Motor neuron (in vitro differentiated cells): ENCODE data around the gene SIK3. TPM values are rescaled to one million over a fixed set of nuclear protein-coding genes. Genes with fewer than 3 reads are reported as not detected.
"Not testable (repeated sequence)": the region's sequence is repeated elsewhere in the genome, so short reads cannot be mapped to it uniquely, and the experiment has no call there.

Experiments used
- ATAC-seq, 8 experiments: fragments of 200-7000 bp; cut with Tn5 transposase; replicated peaks in 6 of 8; 2 replicates each; pipeline ENCODE4 v1.8.0; 2021; ENCODE audit warnings: mild to moderate bottlenecking in 8 of 8, moderate library complexity in 8 of 8
- H3K27ac ChIP-seq, 2 donors: fragments of 250-450 bp; sonication (Bioruptor Pico); 2 replicates each; pipeline ENCODE4 v1.9.0; 2021; ENCODE audit warnings: antibody characterized with exemption in 2 of 2, mild to moderate bottlenecking in 2 of 2, moderate library complexity in 1 of 2
- H3K4me1 ChIP-seq, 2 donors: fragments of 250-450 bp; sonication (Bioruptor Pico); replicated peaks in 1 of 2; 2 replicates each; pipeline ENCODE4 v1.6.1; 2021; ENCODE audit warnings: antibody characterized with exemption in 2 of 2, mild to moderate bottlenecking in 2 of 2, moderate library complexity in 1 of 2
- H3K4me3 ChIP-seq, 5 donors: fragments of 250-450 bp; sonication (Bioruptor Pico); 2 replicates each; pipeline ENCODE4 v1.9.0; 2021; ENCODE audit warnings: antibody characterized with exemption in 5 of 5, mild to moderate bottlenecking in 5 of 5, moderate library complexity in 4 of 5
- WGBS, 10 experiments: fragments of 450-650 bp; shearing (Covaris generic); methylation state at CpG; one replicate each; pipeline ENCODE4 v1.0.0; 2022; 5-methylcytosine and 5-hydroxymethylcytosine counted together
- in situ Hi-C, 9 experiments: fragments of 400-800 bp; cut with MboI; loops; one replicate each; pipeline ENCODE4 v1.15.0; 2021; ENCODE audit warnings: low sequenced_read_pairs in 9 of 9, low pct_unique_long_range_greater_than_20kb in 2 of 9; ENCODE audit not compliant: unreplicated experiment in 9 of 9
- total RNA-seq, 8 experiments: library from RNA; unstranded; fragments of 300-600 nt; gene quantifications; 2 replicates each; pipeline versions ENCODE4 v1.2.3 to v1.2.4, GENCODE V29; 2022

SIK3 gene
- total RNA-seq, 8 experiments from 2014 or later = 12.7 to 34.3 (median 16.5) TPM

DNA sequence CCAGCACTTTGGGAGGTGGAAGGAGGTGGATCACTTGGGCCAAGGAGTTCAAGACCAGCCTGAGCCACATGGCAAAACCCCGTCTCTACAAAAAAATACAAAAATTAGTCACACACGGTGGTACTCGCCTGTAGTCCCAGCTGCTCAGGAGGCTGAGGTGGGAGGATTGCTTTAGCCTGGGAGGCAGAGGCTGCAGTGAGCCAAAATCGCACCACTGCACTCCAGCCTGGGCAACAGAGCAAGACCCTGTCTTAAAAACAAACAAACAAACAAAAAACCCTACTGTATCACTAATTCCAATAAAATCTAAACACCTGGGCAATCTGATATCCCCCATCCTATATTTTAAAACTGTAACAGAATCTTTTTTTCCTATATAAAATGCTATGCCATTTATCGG lies 51.6 kb downstream of the SIK3 start:
- WGBS, 10 experiments = 79 to 100% (median 98%) methylated on average over 1 to 4 of the region's 5 CpGs
- H3K4me3 ChIP-seq, H3K27ac ChIP-seq, in situ Hi-C loops, H3K4me1 ChIP-seq, ATAC-seq: not testable (repeated sequence)

DNA sequence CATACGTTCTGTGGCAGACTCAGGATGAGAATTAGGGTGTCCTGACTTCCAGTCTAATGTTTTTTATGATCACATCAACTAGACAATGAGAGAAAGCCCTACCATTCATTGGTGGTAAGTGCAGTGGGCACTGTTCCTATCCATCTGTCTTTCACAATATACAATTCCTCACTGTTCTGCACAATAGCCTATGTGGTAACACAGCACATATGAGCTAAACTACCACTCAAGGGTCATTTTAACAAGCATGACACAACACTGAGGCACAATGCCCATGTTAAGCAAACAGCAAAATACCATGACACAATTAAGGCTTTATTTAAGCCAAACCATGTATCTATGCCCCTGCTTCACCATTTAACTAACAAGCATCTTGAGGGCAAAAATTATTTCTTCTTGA lies 52.3 kb downstream of the SIK3 start:
- in situ Hi-C loops = no loop called here
- 71 to 100% (median 88%) methylated on average over 1 of the region's 1 CpG; no CpG with 5 or more reads in 3 of the 10 experiments for WGBS, 10 experiments
- peak in 2 of 8 experiments; percentile 65 to 66 for ATAC-seq
- Histone ChIP-seq H3K27ac (no peak overlapping the region), H3K4me3 (no peak overlapping the region), H3K4me1 (no peaks in the 10 kb centered on the region)

DNA sequence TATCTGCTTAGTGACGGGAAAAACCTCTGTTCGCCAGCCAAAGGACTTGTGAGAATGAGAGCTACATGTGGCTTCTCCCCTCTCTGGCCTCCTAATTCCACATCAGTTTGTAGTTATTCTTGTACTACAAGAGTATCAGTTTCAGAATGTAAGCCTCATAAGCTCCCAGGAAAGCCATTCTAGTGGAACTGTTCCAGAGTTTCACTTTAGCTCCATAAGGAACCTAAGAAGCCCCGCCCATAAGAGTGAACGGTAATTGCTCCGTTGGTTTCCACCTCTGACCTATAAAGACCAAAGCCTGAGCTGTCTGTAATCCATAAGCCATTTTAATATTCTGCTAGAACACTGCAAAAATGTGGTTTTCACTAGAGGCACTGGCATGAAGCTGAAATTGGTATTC lies 53.0 kb downstream of the SIK3 start:
- in situ Hi-C loops = no loop called here
- WGBS, 10 experiments = 0 to 100% (median 62%) methylated on average over 2 to 5 of the region's 5 CpGs; no CpG with 5 or more reads in 2 of the 10 experiments
- Histone ChIP-seq H3K4me1 (no peaks in the 10 kb centered on the region), H3K27ac (no peak overlapping the region), H3K4me3 (no peak overlapping the region)
- ATAC-seq = peak in 3 of 8 experiments; percentile 61 to 90 (median 83)

DNA sequence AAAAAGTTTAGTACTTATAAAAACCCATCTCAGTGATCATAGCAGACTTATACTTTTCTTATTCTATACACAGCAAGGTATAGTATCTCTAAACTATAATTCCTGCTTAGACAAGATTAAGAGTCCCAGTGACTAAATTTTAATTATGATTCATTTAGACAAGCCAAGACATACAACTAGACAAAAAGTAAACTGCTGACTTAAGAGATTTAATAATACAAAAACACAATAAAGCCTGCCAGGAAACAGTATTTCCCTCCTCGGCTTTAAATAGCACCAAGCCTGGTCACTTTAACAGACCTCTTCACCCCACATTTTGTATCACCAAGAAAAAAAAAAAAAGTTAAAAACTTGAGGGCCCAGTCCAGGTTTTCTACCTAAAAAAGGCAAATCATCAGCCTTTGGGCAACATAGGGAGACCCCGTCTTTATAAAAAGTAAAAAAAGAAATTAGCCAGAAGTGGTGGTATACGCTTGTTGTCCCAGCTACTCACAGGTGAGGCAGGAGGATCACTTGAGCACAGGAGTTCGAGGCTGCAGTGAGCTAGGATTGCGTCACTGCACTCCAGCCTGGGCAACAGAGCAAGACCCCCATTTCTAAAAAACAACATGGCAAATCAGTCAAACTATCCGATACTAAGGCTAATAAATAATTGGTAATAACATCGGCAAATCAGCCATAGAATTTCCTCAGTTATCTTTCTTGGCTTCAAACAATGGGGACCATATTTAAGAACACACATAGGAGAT lies 53.8 kb downstream of the SIK3 start:
- Histone ChIP-seq H3K4me3 (no peak overlapping the region), H3K27ac (no peak overlapping the region), H3K4me1 (no peaks in the 10 kb centered on the region)
- 40 to 96% (median 85%) methylated on average over 1 to 7 of the region's 7 CpGs for WGBS, 10 experiments
- ATAC-seq = no peak
- in situ Hi-C loops = no loop called here

DNA sequence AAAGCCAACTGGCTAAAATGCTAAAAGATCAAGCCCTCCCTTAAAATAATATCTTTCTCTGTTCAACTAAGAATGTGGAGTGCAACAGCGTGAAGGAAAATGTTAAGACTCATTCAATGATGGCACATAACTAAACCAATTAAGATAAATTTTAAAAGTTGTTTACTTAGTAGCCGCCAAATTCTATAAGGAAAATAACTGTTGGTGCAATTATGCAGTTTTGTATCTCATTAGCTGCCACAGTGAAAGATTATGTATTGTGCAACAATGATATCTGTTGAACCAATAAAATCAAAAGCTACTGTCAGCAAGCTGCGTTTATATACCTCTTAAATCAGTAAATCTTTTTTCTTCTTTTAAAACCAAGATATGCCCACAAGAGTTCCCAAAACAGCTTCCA lies 55.5 kb downstream of the SIK3 start:
- in situ Hi-C loops = no loop called here
- no peak overlapping the region for H3K27ac ChIP-seq

DNA sequence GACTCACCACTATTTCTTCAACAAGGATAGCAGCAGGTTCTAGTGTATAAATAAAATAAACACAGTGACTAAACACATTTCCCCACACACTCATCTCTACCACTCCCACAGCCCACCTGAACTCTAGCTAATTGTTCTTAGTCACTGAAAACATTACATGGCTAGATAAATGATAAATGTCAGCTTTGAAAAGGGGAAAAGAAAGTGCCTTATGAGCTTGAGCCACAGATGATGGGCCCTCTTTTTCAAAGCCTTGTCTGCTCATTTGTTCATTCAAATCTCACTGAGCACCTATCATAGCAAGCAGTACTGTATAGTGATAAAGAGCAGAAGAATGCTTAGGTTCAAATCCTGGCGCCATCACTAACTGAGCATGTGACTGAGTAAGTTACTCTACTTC lies 58.3 kb downstream of the SIK3 start:
- 67 to 100% (median 93%) methylated on average over 1 of the region's 1 CpG; no CpG with 5 or more reads in 4 of the 10 experiments for WGBS, 10 experiments
- Histone ChIP-seq H3K27ac (no peak overlapping the region), H3K4me1 (peaks cover 0 to 3% of the 10 kb centered on the region in 2 donors), H3K4me3 (no peak overlapping the region)
- peak in 2 of 8 experiments; percentile 45 to 61 for ATAC-seq
- in situ Hi-C loops = no loop called here

More for the DNA sequence above, 55.5 kb downstream of the SIK3 start:
- Histone ChIP-seq H3K4me1 (no peaks in the 10 kb centered on the region), H3K4me3 (no peak overlapping the region)
- 69 to 100% (median 93%) methylated on average over 1 to 3 of the region's 3 CpGs for WGBS, 10 experiments
- ATAC-seq = no peak

DNA sequence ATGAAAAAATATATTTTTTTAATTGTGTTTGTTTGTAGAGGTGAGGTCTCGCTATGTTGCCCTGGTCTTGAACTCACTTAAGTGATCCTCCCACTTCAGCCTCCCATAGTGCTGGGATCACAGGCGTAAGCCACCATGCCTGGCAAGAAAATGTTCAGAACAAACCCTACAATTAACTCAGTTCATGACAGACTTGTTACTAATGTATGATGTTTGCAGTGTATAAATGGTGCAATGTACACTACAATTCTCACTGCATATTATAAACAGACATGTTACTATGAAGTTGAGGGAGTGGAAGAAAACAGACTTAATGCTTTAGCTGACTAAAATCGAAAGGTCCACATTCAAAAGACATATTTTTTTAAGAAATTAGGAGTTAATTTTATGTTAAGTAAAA lies 59.0 kb downstream of the SIK3 start:
- no peak for ATAC-seq
- in situ Hi-C loops = no loop called here
- WGBS, 10 experiments = 58 to 100% (median 93%) methylated on average over 1 to 3 of the region's 3 CpGs
- H3K4me1 ChIP-seq = peaks cover 0 to 3% of the 10 kb centered on the region in 2 donors
- H3K27ac ChIP-seq = no peak overlapping the region
- H3K4me3 ChIP-seq = no peak overlapping the region

DNA sequence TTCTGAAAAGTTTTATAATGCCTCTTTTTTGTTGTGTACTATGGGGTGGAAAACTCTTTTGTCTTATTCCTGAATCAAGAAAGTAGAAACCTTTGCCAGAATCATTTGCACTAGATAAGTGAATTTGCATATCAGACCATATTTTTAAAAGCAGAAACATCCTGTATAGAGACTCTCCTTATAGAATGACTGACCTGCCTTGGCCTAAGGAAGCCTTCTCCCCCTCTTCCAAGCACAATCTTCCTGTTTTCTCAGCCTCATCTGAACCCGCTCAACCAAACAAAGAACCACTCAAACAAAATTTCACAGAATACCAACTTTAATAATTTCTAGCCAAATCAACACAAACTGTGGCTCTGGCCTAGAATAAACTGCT lies 60.3 kb downstream of the SIK3 start:
- no peak for ATAC-seq
- WGBS, 10 experiments = 83 to 100% (median 100%) methylated on average over 1 of the region's 1 CpG; no CpG with 5 or more reads in 4 of the 10 experiments
- Histone ChIP-seq H3K27ac (no peak overlapping the region), H3K4me1 (peaks cover 0 to 3% of the 10 kb centered on the region in 2 donors), H3K4me3 (no peak overlapping the region)
- in situ Hi-C loops = no loop called here

DNA sequence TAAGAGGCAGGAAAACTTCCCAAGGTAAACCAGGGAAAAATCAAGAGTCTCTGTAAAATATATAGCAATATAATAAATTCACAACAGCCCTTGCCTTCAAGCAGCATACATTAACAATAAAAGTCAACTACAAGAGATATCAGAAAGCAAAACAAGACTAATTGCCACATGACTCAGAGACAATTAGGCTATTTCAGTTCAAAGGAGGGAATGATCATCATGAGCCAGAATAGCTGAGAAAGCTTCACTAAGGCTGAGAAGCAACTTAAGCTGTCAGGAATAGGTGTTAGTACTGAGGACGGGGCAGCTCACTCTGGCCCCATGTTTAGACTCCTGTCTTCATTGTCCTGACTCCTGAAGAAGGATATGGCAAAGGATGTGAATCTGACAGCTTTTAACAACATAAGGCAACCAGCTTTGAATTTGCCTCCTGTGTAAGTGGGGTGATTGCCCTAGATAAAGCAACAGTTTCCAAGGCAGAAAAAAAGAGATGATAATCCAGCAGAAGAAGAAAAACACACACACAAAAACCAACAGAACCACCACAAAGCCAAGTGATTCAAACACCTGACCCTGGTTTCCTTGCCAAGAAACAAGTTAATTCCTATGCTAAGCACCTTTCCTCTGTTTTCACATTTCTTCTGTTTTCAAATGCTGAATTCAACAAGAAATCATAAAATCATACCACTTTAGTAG lies 60.8 kb downstream of the SIK3 start:
- peak in 2 of 8 experiments; percentile 22 to 56 for ATAC-seq
- peaks cover 0 to 3% of the 10 kb centered on the region in 2 donors for H3K4me1 ChIP-seq
- in situ Hi-C loops = no loop called here
- no peak overlapping the region for H3K27ac ChIP-seq
- 25 to 100% (median 93%) methylated on average over 1 of the region's 1 CpG; no CpG with 5 or more reads in 4 of the 10 experiments for WGBS, 10 experiments
- no peak overlapping the region for H3K4me3 ChIP-seq

DNA sequence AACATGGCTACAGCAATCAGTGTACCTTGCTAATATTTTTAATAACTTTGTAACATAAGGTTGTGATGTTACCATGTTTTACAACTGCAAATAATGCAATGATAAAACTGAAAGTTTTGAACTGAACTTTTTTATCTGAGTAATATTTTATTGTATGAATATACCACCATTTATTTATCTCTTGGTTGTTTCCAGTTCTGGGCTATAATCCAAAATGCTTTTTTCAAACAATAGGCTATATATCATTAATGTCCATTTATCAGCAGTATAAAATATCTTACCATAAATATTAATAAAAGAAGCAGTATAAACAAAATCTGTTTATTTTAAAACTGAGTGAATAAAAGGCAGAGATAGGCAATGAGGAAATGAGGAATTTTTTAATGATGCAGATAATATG lies 63.3 kb downstream of the SIK3 start:
- Histone ChIP-seq H3K27ac (no peak overlapping the region), H3K4me1 (peaks cover 0 to 3% of the 10 kb centered on the region in 2 donors), H3K4me3 (no peak overlapping the region)
- in situ Hi-C loops = no loop called here
- ATAC-seq = no peak

DNA sequence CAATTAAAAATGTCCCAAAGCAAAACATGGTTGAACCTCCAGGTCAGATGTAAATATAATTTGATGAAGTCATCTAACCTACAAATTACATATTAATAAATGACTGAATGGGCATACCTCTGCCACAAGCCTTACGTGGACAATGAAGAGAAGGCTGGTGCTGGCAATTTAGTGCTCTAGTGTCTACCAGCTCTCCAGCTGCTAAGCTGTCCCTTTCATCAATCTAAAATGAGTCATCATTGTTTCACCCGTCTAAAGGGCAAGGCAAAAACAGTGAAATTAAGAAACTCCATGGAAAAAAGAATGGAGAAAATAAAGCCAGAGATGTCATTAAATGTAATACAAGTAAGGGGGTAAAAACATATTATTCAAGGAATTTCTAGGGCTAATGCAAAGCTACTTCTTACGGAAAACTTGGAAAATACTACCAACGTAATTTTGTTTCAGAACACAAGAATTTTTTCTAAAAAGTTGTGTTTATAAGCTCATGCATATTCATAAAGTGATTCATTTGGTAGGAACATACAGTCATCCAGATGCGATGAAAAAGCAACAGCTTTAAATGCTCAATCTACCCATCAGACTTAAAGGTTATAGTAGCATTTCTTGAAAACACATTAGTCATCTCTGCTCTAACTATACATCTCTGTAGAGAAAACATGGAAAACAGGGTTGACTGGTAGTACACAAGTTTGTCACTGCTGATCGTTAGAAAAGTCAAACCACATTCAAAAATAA lies 71.5 kb downstream of the SIK3 start:
- peaks cover 3 to 5% of the 10 kb centered on the region in 2 donors for H3K4me1 ChIP-seq
- WGBS, 10 experiments = 4 to 87% (median 75%) methylated on average over 2 to 6 of the region's 6 CpGs; no CpG with 5 or more reads in 1 of the 10 experiments
- peak in 7 of 8 experiments; percentile 60 to 98 (median 91) for ATAC-seq
- in situ Hi-C loops = no loop called here
- H3K27ac ChIP-seq = no peak overlapping the region
- H3K4me3 ChIP-seq = no peak overlapping the region

DNA sequence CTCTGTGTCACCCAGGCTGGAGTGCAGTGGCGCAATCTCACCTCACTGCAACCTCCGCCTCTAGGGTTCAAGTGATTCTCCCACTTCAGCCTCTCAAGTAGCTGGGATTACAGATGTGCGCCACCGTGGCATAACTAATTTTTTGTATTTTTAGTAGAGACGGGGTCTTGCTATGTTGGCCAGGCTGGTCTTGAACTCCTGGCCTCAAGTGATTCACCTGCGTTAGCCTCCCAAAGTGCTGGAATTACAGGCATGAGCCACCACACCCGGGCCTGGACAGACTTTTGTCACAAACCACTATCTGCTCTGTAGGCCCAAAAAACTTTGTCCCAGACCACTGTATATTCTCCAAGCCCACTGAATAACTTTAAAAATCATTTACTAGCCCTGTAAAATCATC lies 74.5 kb downstream of the SIK3 start:
- in situ Hi-C loops, H3K4me3 ChIP-seq, H3K27ac ChIP-seq, ATAC-seq, H3K4me1 ChIP-seq: not testable (repeated sequence)
- WGBS, 10 experiments = 80 to 100% (median 100%) methylated on average over 1 to 6 of the region's 7 CpGs; no CpG with 5 or more reads in 4 of the 10 experiments

DNA sequence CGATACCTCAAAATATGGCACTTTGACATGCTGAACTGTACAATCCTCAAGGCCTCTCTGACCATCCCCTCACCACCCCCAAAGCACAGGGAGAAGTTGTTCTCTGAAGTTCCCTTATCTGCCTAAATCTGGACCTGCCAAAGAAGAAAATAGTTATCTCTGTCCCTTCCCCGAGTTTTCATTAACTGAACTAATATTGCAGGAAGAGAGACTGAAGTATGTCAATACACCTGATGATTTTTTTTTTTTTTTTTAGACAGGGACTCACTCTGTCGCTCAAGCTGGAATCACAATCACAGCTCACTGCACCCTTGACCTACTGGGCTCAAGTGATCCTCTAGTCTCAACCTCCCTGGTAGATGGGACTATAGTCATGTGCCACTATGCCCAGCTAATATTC lies 75.0 kb downstream of the SIK3 start:
- ATAC-seq = no peak
- Histone ChIP-seq H3K4me1 (peaks cover 3 to 5% of the 10 kb centered on the region in 2 donors), H3K27ac (no peak overlapping the region), H3K4me3 (no peak overlapping the region)
- 17 to 100% (median 96%) methylated on average over 1 to 2 of the region's 3 CpGs; no CpG with 5 or more reads in 2 of the 10 experiments for WGBS, 10 experiments
- in situ Hi-C loops = no loop called here
